NCI-H1417 (cell line): Measurements from ENCODE around the gene FERMT3.

ENCODE experiments used
- DNase-seq, 3 experiments: peaks; one replicate each; lab custom pipeline; 2025; lab: John Stamatoyannopoulos, UW

Gene FERMT3

DNA sequence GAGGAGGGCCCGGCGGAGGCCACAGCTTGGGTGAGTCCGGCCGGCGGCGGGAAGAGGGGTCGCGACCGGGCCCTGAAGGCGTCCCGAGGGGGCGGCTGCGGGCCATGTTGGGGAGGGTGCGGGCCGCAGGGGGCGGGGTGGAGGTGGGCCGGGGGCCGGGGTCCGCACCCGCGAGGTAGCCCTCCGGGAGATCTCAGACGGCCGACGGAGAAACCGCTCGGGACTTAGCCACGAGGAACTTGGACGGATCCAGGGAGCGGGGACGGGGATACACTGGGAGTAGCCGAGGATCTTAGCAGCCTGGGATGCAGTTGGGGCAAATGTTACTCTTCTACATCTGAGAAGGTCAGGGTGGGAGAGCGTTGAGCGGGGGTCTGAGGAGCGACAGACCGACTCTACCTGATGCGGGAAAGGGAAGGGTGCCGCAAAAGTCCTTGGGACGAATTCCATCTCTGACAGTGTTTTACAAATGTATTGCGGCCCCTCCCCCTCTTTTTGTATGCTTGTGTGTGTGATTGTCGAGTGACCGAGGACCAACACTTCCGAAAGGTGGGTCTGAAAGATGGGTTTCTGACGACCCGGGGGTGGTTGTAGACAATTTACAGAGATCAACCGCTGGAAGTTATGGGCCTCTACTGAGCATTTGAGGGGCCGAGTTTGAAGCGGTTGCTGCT, 19.9 kb upstream of the FERMT3 start:
- DNase-seq: peak in 1 of 3 experiments; percentile 59

DNA sequence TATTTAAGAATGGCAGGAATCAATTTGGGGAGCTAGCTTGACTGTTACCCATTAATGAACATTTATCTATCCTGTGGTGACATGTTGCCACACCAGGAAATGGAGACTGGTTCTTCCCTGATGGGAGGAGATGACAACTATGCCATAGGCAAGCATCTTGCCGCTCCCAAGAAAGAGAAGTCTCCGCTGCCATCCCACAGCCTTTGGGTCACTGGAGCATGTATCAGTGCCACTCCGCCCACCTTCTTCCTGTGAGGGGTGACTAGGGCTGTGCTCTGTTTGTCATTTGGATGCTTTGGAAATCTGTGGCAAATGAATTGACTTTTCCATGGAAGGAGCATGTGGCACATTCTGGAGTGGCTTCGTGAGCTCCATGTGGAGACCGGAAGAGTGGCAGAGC, 14.1 kb upstream of the FERMT3 start:
- DNase-seq: no peak

DNA sequence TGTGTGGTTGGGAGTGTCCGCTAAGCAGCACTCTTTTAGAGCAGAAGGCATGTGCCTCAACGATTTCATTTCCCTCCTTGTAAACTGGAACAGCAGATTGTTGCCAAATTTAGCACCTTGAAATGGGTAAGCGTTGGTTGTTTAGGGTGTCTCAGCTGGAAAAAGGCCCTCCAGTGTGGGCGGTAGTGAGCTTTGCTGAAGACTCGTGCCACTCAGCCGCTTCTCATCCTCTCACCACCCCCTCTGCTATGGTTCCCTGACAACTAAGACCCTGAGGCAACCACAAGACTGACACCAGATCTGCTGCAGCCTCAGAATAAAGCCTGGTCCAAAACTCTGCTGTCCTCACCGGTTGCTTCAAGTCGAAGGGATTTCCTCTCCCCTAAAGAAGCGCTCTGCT, 9.9 kb upstream of the FERMT3 start:
- no peak for DNase-seq

DNA sequence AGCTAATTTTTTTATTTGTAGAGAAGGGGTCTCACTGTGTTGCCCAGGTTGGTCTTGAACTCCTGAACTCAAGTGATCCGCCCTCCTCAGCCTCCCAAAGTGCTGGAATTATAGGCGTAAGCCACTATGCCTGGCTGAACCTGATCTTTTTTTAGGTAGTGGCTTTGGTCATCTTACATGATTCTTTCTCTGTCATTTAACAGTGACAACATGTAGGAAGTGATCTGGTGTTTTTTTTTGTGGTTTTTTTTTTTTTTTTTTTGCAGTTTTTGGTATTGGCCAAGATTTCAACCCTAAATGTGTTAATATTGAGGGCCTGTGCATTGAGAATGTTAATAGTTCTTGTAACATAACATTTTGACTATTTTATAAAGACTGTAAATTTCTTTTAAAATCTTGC, 8.0 kb upstream of the FERMT3 start:
- DNase-seq: no peak

DNA sequence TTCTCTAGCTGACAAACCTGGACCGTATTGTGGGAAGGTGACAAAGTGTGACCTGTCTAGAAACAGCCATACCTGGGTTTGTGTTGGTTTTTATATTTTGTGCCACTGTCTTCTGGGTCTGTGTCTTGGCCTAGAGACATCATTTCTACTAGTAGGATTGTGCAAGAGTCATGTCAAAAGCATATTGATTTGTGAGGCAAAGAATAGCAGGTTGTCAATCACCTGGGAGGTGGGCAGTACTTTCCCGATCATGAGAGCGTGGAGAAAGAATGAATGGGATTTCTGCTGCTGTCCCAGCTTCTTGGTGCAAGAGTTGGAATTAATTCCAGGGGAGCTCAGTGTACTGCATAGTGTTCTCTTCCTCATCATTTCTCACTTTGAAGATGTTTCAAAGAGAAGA, 5.0 kb upstream of the FERMT3 start:
- DNase-seq: no peak

DNA sequence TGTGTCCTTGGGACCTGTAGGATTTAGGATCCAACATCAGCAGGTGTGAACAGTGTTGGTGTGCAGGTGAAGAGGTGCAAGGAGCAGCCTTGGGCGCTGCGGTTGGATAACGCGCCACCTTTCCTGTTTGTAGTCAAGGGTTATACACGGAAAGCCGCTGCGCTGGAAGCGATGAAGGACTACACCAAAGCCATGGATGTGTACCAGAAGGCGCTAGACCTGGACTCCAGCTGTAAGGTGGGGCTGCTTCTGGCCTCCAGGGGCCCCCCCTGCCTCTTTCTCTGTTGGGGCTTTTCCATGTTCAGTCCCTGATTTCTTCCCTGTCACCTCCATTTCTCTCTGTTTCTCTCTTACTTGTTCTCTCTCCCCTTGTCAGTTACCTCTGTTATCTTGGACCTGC, 3.5 kb upstream of the FERMT3 start:
- DNase-seq: no peak

DNA sequence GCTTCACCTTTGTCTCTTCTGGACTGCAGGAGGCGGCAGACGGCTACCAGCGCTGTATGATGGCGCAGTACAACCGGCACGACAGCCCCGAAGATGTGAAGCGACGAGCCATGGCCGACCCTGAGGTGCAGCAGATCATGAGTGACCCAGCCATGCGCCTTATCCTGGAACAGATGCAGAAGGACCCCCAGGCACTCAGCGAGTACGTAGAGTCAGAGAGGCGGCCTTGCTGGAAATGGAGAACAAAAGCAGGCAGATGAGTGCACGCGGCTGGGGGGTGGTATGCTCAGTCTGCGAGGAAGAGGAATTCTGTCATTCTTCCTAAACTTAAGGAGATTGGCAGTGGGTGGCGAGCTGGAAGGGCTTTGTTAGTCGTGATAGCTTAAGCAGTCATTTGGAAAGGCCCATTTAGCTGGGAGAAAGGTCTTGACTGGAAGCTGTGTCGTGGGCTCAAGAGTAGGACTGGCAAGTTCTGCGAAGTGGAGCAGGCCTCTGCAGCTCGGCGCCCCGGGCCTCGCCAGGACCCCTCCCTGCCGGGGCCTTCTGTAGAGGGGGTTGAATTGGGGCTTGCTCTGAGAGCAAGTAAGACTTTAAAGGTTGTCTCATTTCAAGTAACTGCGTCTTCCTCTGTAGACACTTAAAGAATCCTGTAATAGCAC, 3.0 kb upstream of the FERMT3 start:
- DNase-seq: no peak

DNA sequence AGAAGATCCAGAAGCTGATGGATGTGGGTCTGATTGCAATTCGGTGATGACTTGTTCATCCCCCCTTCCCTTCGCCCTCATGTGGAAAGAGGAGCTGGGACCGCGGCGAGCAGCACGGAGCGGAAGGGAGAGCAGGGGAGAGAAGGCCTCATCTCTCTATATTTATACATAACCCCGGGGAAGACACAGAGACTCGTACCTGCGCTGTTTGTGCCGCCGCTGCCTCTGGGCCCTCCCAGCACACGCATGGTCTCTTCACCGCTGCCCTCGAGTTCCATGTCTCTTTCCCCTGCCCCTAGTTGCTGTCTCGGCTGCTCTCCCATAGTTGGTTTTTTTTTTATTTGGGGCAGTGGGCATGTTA, 2.5 kb upstream of the FERMT3 start:
- no peak for DNase-seq

DNA sequence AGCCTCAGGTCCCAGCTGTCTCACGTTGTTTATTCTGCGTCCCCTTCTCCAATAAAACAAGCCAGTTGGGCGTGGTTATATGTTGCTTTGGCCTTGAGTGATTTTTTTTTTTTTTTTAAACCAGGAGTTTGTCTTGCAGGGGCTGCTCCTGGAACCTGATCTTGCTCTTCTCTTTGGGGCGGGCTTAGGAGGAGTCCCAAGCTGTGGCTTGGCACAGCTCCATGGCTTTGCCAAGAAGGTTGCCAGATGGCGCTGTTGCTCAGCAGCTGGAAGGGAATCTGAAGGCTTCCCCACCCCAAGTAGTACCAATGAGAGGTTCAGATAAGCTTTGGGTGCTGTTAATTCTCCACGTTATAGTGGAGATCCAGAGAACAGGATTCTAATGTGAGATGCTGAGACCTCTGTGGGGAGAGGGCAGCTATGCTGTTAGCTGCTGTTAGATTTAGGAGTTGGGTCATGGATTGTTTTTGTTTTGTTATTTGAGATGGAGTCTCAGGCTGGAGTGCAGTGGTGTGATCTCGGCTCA, 2.0 kb upstream of the FERMT3 start:
- DNase-seq: peak; percentile 59 to 91 (median 84)

DNA sequence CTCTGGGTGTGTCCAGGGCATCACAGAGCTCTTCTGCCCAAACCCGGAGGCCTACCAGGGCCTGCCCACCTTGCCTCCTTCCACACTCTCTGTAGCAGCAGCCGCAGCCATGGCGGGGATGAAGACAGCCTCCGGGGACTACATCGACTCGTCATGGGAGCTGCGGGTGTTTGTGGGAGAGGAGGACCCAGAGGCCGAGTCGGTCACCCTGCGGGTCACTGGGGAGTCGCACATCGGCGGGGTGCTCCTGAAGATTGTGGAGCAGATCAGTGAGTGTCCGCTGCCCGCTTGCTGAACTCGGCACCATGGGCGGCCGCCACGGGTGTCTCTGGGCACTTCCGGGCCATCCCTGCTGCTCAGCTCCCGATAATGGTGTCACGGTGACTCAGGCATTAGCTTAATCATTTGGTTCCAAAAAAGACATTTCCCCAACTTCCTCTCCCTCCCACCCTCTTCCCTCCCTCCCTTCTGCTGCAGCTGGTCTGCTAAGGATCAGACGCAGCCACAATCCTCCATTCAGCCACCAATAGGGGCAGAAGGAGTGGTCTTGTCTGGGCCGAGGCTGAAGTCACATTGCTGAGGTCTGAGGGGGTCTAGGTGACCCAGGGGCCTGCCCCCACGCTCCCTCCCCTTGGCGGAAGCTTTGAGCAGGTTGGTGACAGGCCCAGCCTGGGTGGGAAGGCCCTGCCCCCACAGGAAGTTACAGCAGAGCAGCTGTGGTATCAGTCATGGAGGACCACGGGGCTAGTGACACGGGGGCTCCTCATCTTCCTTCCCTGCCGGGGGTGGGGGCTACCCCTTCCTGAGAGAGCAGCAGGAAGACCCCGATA, 950 bp downstream of the FERMT3 start:
- no peak for DNase-seq

DNA sequence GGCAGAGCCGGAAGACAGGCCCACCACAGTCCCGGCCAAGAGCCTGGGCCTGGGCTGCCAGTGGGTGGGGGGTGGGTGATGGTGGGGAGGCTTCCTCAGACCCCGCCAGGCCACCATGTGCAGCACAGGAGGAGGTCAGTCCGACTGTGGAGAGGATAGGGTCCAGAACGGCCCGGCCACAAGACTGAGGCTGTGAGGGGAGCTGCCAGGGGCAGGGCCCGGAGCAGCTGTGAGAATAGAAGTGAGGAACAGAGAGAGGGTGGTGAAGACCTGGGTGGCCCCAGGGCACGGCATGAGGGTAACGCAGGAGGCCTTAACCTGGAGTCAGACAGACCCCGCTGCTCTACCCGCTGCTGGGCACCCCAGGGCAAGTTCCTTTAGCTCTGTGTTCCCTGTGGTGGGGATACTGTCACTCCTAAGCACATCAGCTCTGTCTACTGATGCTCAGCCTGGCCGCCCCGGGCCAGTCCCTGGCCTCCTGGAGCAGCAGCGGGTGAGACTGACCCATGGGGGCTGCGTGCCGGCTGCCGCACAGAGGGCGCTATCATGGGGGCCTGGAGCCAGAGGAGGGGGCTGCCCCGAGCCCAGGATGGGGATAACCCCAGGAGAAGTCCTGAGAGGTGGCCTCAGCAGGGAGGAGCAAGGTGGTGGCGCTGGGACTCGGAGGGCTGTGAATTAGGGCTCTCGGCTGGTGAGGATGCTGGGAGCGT, 1.7 kb downstream of the FERMT3 start:
- DNase-seq: no peak

DNA sequence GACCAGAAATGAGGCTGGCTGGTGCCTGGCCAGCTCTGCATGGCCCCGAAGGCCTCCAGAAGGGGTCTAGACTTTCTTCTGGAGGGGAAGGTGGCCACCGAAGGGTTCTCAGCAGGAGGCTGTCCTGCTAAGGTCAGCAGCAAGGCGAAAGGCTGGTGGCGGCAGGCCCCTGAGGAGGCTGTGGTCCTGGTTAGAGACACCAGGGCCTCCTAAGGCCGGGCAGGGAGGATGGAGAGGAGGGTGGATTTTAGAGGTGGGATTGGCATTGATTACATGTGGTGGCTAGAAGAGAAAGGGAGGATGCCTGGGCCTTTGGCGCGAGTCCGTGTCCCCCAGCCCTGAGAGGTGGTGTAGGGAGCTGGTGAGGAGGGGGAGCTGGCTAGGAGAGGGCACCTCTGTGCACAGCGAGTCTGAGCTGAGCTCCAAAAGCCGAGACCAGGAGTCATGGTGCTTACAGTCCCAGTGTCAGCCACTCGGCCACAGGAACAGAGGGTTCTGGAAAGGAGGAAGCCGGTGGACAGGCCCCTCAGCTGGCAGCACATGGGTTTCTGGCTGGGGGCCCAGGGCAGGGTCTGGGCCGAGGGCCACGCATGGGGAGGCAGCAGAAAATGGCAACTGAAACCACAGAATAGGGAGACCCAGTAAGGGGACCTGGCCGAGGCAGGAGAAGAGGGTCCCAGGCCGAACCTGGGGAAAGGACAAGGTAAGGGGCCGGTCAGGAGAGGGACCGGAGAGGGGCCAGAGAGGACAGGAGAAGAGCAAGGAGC, 2.5 kb downstream of the FERMT3 start:
- DNase-seq: no peak

DNA sequence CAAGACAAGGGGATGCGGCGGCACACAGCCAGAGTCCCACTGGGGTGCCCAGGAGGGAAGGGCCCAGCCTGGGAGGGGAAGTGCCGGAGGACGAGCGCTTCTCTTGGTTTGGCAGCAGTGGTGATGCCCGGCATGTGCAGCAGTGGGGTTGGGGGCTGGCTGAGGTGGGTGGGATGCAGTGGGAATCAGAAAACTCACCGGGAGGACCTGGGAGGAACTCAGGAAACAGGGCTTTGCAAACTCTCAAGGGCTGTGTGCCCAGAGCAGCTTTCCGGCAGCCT, 3.0 kb downstream of the FERMT3 start:
- DNase-seq: no peak

DNA sequence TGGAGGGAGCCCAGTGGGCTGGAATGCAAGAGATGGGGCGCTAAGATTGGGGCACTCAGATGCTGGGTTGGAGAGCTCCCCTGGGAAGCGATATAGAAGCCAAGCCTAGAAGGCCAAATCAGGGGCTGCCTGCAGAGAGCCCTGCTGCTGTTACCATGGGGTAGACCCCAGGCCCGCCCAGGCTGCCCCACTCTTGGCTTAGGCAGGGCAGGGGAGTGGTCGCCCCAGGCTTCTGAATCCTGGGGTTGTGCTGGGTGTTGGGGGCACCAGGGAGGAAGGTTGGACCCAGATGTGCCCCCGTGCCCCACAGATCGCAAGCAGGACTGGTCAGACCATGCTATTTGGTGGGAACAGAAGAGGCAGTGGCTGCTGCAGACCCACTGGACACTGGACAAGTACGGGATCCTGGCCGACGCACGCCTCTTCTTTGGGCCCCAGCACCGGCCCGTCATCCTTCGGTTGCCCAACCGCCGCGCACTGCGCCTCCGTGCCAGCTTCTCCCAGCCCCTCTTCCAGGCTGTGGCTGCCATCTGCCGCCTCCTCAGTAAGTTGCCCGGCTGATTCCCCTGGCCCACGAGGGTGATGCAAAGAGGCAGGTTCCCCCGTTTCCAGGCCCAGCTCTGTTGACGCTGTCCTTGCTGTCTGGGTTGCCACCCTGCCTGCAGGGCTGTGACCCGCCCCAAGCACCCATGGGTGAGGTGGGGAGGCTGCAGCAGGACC, 3.9 kb downstream of the FERMT3 start:
- no peak for DNase-seq

DNA sequence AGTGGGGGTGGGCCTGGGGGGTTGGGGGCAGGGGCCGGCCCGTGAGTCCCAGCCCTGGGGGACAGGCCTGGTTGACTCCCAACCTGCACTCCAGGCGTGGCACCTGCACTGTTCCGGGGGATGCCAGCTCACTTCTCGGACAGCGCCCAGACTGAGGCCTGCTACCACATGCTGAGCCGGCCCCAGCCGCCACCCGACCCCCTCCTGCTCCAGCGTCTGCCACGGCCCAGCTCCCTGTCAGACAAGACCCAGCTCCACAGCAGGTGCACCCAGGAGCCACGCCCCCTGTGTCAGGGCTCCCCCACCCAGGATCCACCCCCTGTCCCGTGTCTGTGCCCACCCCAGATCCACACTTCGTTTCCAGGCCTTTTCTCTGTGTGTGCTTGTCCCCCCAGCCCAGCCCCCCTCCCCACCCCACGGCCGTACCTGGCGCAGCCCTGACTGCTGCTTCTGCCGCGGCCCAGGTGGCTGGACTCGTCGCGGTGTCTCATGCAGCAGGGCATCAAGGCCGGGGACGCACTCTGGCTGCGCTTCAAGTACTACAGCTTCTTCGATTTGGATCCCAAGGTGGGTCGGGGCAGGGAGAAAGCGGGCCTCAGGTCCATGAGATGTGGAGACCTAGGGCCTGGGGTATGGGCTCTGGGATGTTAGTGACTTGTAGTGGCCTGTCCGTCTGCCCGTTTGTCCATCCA, 4.8 kb downstream of the FERMT3 start:
- DNase-seq: no peak

DNA sequence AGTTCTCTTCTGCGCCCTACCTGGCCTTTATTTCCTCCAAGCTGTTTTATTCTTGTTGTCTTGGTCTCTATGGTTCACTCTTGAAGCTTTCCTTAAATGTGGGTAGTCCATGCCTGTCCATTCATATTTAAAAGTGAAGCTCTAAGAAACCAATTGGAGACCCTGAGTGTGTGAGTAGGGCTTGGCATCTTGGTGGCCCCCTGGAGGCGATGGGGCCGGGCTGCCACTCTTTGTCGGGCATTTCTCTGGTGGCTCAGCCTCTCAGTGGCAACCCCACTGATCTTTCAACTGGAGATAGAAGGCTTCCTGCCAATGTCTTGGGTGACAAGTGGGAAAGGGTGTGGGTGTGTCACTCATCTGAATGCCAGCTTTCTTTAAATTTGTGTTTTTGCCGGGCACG, 10.4 kb downstream of the FERMT3 start:
- no peak for DNase-seq

DNA sequence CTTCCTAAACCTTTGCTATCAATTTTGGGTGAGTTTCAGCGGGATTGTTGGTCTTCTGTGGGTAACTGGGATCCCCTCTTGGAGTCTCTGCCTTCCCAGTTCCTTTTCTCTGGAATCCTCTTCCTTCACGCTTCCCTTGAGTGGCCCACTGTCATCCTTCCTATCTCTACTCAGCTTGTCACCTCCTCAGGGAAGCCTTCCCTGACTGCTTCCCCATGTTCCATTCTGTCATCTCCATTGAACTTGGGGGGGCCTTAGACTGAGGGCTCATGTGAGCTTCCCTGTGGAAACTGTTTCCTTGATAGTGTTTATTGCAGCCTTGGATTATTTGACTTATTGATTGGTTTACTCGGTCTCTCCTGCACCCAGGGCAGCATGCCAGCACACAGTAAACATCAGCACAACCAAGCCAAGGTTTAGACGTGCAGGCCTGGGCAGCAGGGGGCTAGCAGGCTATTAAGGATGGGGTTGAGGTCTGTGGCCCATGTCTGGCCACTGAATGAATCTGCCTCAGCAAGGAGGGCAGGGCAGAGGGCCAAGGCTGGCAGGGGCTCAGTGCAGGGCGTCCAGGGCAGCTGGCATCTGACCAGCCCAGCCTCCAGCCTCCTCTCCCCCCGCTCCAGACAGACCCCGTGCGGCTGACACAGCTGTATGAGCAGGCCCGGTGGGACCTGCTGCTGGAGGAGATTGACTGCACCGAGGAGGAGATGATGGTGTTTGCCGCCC, 12.3 kb downstream of the FERMT3 start:
- DNase-seq: no peak

DNA sequence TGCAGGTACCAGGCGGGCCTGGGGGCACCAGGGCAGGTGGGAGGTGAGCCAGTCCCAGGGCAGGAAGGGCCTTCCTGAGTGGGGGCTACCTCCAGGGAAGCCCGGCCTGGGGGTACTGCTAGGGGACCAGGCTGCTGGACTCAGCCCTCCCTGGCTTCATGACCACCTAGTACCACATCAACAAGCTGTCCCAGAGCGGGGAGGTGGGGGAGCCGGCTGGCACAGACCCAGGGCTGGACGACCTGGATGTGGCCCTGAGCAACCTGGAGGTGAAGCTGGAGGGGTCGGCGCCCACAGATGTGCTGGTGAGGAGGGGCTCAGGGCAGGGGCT, 12.8 kb downstream of the FERMT3 start:
- DNase-seq: no peak

DNA sequence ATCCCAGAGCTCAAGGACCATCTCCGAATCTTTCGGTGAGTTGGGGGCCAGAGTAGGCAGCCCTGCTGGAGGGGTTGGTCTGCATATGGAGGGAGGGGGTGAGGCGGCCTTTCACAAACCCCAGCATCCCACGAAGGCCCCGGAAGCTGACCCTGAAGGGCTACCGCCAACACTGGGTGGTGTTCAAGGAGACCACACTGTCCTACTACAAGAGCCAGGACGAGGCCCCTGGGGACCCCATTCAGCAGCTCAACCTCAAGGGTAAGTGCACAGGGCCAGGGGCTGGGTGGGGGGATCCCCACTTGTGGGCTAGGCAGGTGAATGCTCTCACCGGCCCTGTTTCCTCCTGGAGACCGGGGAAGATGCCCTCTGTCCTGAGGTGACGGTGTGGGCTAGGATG, 13.2 kb downstream of the FERMT3 start:
- DNase-seq: no peak

DNA sequence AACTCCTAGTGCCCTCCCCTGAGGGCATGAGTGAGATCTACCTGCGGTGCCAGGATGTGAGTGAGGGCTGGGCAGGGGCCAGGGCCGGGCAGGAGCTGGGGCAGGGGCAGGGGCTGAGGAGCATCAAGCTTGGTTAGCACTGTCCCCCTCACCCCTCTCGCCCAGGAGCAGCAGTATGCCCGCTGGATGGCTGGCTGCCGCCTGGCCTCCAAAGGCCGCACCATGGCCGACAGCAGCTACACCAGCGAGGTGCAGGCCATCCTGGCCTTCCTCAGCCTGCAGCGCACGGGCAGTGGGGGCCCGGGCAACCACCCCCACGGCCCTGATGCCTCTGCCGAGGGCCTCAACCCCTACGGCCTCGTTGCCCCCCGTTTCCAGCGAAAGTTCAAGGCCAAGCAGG, 13.8 kb downstream of the FERMT3 start:
- no peak for DNase-seq
